Activated naive CD8-positive, alpha-beta T cell treated with anti-CD3 and anti-CD28 coated beads, Interleukin-2, amount 50 U/mL, for 24 hours (primary cell): Measurements from ENCODE around the gene UBXN6.

Source experiments
- ATAC-seq: fragments of 150-1000 bp; cut with Tn5 transposase; one replicate; pipeline ENCODE4 v1.10.0; 2021
- DNase-seq: peaks from one replicate; pipeline ENCODE4 v3.0.0; 2021
- H3K27ac Mint-ChIP-seq: one replicate; pipeline ENCODE4 v1.8.0; 2021; ENCODE audit warnings: mild to moderate bottlenecking, mixed read lengths
- H3K27me3 Mint-ChIP-seq: one replicate; pipeline ENCODE4 v1.8.0; 2021; ENCODE audit warnings: mixed read lengths
- H3K36me3 Mint-ChIP-seq: one replicate; pipeline ENCODE4 v1.8.0; 2021; ENCODE audit warnings: low read depth, mixed read lengths
- H3K4me1 Mint-ChIP-seq: one replicate; pipeline ENCODE4 v1.8.0; 2021; ENCODE audit warnings: mixed read lengths
- H3K4me3 Mint-ChIP-seq: one replicate; pipeline ENCODE4 v1.8.0; 2021; ENCODE audit warnings: mild to moderate bottlenecking, moderate library complexity, mixed read lengths
- H3K9me3 Mint-ChIP-seq: one replicate; pipeline ENCODE4 v1.8.0; 2021; ENCODE audit warnings: mixed read lengths

The UBXN6 gene

GRCh38 chr19:4477034-4477801 lies 19.6 kb upstream of the UBXN6 start:
- ATAC-seq (no peak), DNase-seq (no peak)
- Mint-ChIP-seq H3K9me3 (no peaks in the 10 kb centered on the region), H3K27me3 (no peaks in the 10 kb centered on the region), H3K36me3 (peaks cover 2% of the 10 kb centered on the region), H3K4me1 (peaks cover 12% of the 10 kb centered on the region), H3K27ac (no peak overlapping the region), H3K4me3 (no peak overlapping the region)

- peak overlapping the region; percentile 39 for H3K27ac Mint-ChIP-seq
- peak overlapping the region; percentile 75 for H3K4me3 Mint-ChIP-seq
- no peaks in the 10 kb centered on the region for H3K9me3 Mint-ChIP-seq
- no peak for ATAC-seq
- peak; percentile 34 for DNase-seq
- H3K27me3 Mint-ChIP-seq: no peaks in the 10 kb centered on the region
- H3K4me1 Mint-ChIP-seq: peaks cover 16% of the 10 kb centered on the region
- H3K36me3 Mint-ChIP-seq: peaks cover 2% of the 10 kb centered on the region
Observed at GRCh38 chr19:4474514-4475022, 17.0 kb upstream of the UBXN6 start.

GRCh38 chr19:4473763-4474513 lies 16.3 kb upstream of the UBXN6 start:
- no peak for DNase-seq
- Mint-ChIP-seq H3K4me3 (peak overlapping the region; percentile 75), H3K36me3 (peaks cover 2% of the 10 kb centered on the region), H3K27me3 (no peaks in the 10 kb centered on the region), H3K9me3 (no peaks in the 10 kb centered on the region), H3K27ac (peak overlapping the region; percentile 39), H3K4me1 (peaks cover 16% of the 10 kb centered on the region)
- ATAC-seq: no peak

GRCh38 chr19:4473011-4473762 lies 15.6 kb upstream of the UBXN6 start:
- no peak overlapping the region for H3K27ac Mint-ChIP-seq

GRCh38 chr19:4472174-4472974 lies 14.8 kb upstream of the UBXN6 start, which contains the start of gene HDGFL2:
HDGFL2 (plus strand) TSS chr19:4472297; CDS start chr19:4472351, 54 bp downstream.
- no peaks in the 10 kb centered on the region for H3K9me3 Mint-ChIP-seq
- peaks cover 2% of the 10 kb centered on the region for H3K36me3 Mint-ChIP-seq
- peak within 1 kb of the TSS; percentile 75 for H3K4me3 Mint-ChIP-seq
- H3K27me3 Mint-ChIP-seq: no peaks in the 10 kb centered on the region
- no peak within 1 kb of the TSS for H3K27ac Mint-ChIP-seq
- H3K4me1 Mint-ChIP-seq: peaks cover 16% of the 10 kb centered on the region
- ATAC-seq (no peak), DNase-seq (no peak)

More at GRCh38 chr19:4473011-4473762, 15.6 kb upstream of the UBXN6 start:
- Mint-ChIP-seq H3K4me3 (peak overlapping the region; percentile 75), H3K27me3 (no peaks in the 10 kb centered on the region), H3K36me3 (peaks cover 2% of the 10 kb centered on the region), H3K9me3 (no peaks in the 10 kb centered on the region), H3K4me1 (peaks cover 16% of the 10 kb centered on the region)
- DNase-seq (no peak), ATAC-seq (no peak)

- no peak overlapping the region for H3K27ac Mint-ChIP-seq
- H3K4me1 Mint-ChIP-seq: peaks cover 16% of the 10 kb centered on the region
- H3K36me3 Mint-ChIP-seq: peaks cover 2% of the 10 kb centered on the region
- peak; percentile 95 for ATAC-seq
- no peaks in the 10 kb centered on the region for H3K9me3 Mint-ChIP-seq
- H3K27me3 Mint-ChIP-seq: no peaks in the 10 kb centered on the region
- DNase-seq: peak; percentile 96
- no peak overlapping the region for H3K4me3 Mint-ChIP-seq
Observed at GRCh38 chr19:4471403-4472173, 14.0 kb upstream of the UBXN6 start.

- Mint-ChIP-seq H3K9me3 (no peaks in the 10 kb centered on the region), H3K36me3 (no peaks in the 10 kb centered on the region), H3K27ac (no peak overlapping the region), H3K4me1 (peaks cover 5% of the 10 kb centered on the region), H3K4me3 (no peak overlapping the region), H3K27me3 (no peaks in the 10 kb centered on the region)
- no peak for ATAC-seq
- DNase-seq: no peak
Observed at GRCh38 chr19:4467835-4468234, 10.2 kb upstream of the UBXN6 start.

GRCh38 chr19:4464815-4465581 lies 7.4 kb upstream of the UBXN6 start:
- Mint-ChIP-seq H3K9me3 (no peaks in the 10 kb centered on the region), H3K27ac (no peak overlapping the region), H3K4me3 (no peak overlapping the region), H3K4me1 (no peaks in the 10 kb centered on the region), H3K36me3 (no peaks in the 10 kb centered on the region), H3K27me3 (no peaks in the 10 kb centered on the region)
- DNase-seq: no peak
- no peak for ATAC-seq

GRCh38 chr19:4456843-4457653 lies 546 bp downstream of the UBXN6 start:
- Mint-ChIP-seq H3K27me3 (peaks cover 2% of the 10 kb centered on the region), H3K4me1 (peaks cover 16% of the 10 kb centered on the region), H3K9me3 (no peaks in the 10 kb centered on the region), H3K4me3 (peak overlapping the region; percentile 88), H3K36me3 (no peaks in the 10 kb centered on the region), H3K27ac (peak overlapping the region; percentile 95)
- peak; percentile 46 for DNase-seq
- peak; percentile 15 for ATAC-seq

- peaks cover 16% of the 10 kb centered on the region for H3K4me1 Mint-ChIP-seq
- no peak for DNase-seq
- no peaks in the 10 kb centered on the region for H3K9me3 Mint-ChIP-seq
- peaks cover 1% of the 10 kb centered on the region for H3K36me3 Mint-ChIP-seq
- ATAC-seq: no peak
- peaks cover 2% of the 10 kb centered on the region for H3K27me3 Mint-ChIP-seq
- peak overlapping the region; percentile 87 for H3K27ac Mint-ChIP-seq
- peak overlapping the region; percentile 88 for H3K4me3 Mint-ChIP-seq
Observed at GRCh38 chr19:4456476-4456842, 1.1 kb downstream of the UBXN6 start.

- no peaks in the 10 kb centered on the region for H3K9me3 Mint-ChIP-seq
- DNase-seq (no peak), ATAC-seq (no peak)
- H3K36me3 Mint-ChIP-seq: peaks cover 3% of the 10 kb centered on the region
- H3K4me3 Mint-ChIP-seq: peak overlapping the region; percentile 88
- peak overlapping the region; percentile 87 for H3K27ac Mint-ChIP-seq
- H3K27me3 Mint-ChIP-seq: peaks cover 2% of the 10 kb centered on the region
- peaks cover 16% of the 10 kb centered on the region for H3K4me1 Mint-ChIP-seq
Observed at GRCh38 chr19:4455719-4456475, 1.7 kb downstream of the UBXN6 start.
